BLaER1 treated with 17β-estradiol and CSF1 and Interleukin-3, amounts not matched to agents 10 nM and 100 nM (cell line): ENCODE data around the gene CHST15.
"Not testable (repeated sequence)": the region's sequence is repeated elsewhere in the genome, so short reads cannot be mapped to it uniquely, and the experiment has no call there.

Experiments
- H3K27ac ChIP-seq, 11 experiments: shearing (Covaris generic); formaldehyde crosslinking; 2 replicates each; pipeline ENCODE4 v1.8.1; 2022
- H3K27me3 ChIP-seq, 11 experiments: shearing (Covaris generic); formaldehyde crosslinking; 2 replicates each; pipeline ENCODE4 v1.8.1; 2022
- H3K36me3 ChIP-seq, 11 experiments: shearing (Covaris generic); formaldehyde crosslinking; 2 replicates each; pipeline ENCODE4 v1.8.1; 2022
- H3K4me1 ChIP-seq, 10 experiments: shearing (Covaris generic); formaldehyde crosslinking; 2 replicates each; pipeline ENCODE4 v1.8.1; 2022
- H3K4me2 ChIP-seq, 11 experiments: shearing (Covaris generic); formaldehyde crosslinking; 2 replicates each; pipeline ENCODE4 v1.8.1; 2022
- H3K4me3 ChIP-seq, 10 experiments: shearing (Covaris generic); formaldehyde crosslinking; 2 replicates each; pipeline ENCODE4 v1.8.1; 2022
- H3K9ac ChIP-seq, 11 experiments: shearing (Covaris generic); formaldehyde crosslinking; 2 replicates each; pipeline ENCODE4 v1.8.1; 2022
- H3K9me3 ChIP-seq, 11 experiments: shearing (Covaris generic); formaldehyde crosslinking; replicated peaks in 1 of 11; 2 replicates each; pipeline ENCODE4 v1.8.1; 2022
- H4K20me1 ChIP-seq, 11 experiments: shearing (Covaris generic); formaldehyde crosslinking; 2 replicates each; pipeline ENCODE4 v1.8.1; 2022
- Cebpa-rat ChIP-seq, 11 experiments: shearing (Covaris generic); IDR thresholded peaks; 2 replicates each; pipeline ENCODE4 v1.8.1; 2022

The CHST15 gene

DNA sequence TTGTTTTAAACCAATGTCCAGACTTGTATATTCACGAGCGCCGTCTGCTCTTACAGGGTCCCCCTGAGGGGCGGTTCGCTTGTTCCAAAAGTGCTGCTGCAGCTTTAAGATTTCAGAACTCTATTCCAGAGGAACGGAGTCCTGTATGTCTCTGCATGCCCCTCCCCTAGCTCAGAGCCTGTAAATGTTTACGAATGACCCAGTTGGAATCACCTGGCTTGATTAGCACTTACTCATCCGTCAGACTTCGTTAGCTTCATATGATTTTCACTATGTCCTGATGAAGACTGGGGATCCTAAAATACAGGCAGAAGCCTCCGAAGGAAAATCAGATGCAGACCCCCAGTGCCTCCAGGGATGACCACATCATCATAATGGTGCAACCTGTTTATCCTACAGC lies 4.5 kb upstream of the CHST15 start:
- Histone ChIP-seq H3K27me3 (no peaks in the 10 kb centered on the region), H3K4me1 (peaks cover 19 to 54% (median 27%) of the 10 kb centered on the region in 10 experiments), H3K36me3 (peaks cover 0 to 8% (median 0%) of the 10 kb centered on the region in 11 experiments; a peak in 2 of 22 replicates), H3K9ac (no peak overlapping the region), H3K9me3 (peaks cover 9 to 29% (median 23%) of the 10 kb centered on the region in 11 experiments; a peak in 21 of 22 replicates), H3K27ac (no peak overlapping the region), H3K4me2 (peak overlapping the region in 1 of 11 experiments; percentile 81; a peak in 1 of 22 replicates), H3K4me3 (no peak overlapping the region), H4K20me1 (no peaks in the 10 kb centered on the region)
- no peak for TF ChIP-seq Cebpa-rat (IDR thresholded peaks at IDR 0.05)

DNA sequence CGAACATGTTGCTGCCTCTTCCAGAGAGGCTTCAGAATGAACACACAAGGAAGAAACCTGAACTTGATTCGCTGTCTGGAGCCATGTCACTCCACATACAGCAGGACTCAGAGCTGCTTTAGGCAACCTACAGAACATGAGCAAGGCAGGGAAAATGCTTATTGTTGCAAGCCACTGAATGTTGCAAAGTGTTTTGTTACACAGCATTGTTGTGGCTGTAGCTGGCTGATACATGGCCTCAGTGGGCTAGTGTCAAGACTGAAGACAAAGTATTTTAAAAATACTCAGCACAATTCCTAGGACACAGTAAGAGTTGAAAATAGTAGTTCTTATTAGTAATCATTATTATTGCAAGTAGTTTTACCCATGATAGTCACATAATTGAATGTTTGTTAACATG lies 3.1 kb upstream of the CHST15 start:
- H3K4me3 ChIP-seq = no peak overlapping the region
- H3K27me3 ChIP-seq = no peaks in the 10 kb centered on the region
- TF ChIP-seq Cebpa-rat (IDR thresholded peaks at IDR 0.05) = no peak
- peak overlapping the region in 3 of 11 experiments; percentile 89 to 96 (median 91); a peak in 4 of 22 replicates for H3K4me2 ChIP-seq
- peaks cover 19 to 49% (median 25%) of the 10 kb centered on the region in 10 experiments for H3K4me1 ChIP-seq
- H3K9me3 ChIP-seq = peaks cover 9 to 29% (median 23%) of the 10 kb centered on the region in 11 experiments; a peak in 21 of 22 replicates
- H3K9ac ChIP-seq = no peak overlapping the region
- no peak overlapping the region for H3K27ac ChIP-seq
- peaks cover 0 to 9% (median 0%) of the 10 kb centered on the region in 11 experiments; a peak in 3 of 22 replicates for H3K36me3 ChIP-seq
- peaks cover 1 to 7% (median 5%) of the 10 kb centered on the region in 11 experiments; a peak in 16 of 22 replicates for H4K20me1 ChIP-seq

DNA sequence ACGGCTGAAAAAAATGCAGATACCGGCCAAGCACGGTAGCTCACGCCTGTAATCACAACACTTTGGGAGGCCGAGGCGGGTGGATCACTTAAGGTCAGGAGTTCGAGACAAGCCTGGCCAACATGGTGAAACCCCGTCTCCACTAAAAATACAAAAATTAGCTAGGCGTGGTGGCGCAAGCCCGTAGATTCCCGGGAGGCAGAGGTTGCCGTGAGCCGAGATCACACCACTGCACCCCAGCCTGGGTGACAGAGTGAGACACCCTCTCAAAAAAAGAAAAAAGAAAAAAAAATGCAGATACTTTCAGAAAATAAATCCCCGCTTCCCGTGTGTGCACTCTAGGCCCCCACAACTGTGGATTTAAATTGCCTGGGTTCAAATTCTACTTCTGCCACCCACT lies 2.4 kb upstream of the CHST15 start:
- Histone ChIP-seq H3K36me3 (peaks cover 0 to 16% (median 0%) of the 10 kb centered on the region in 11 experiments; a peak in 8 of 22 replicates), H3K4me2 (peak overlapping the region; percentile 87 to 98 (median 96); a peak in 21 of 22 replicates), H4K20me1 (peaks cover 8 to 14% (median 11%) of the 10 kb centered on the region in 11 experiments; a peak in 19 of 22 replicates), H3K9ac (peak overlapping the region in 1 of 11 experiments; percentile 97; a peak in 2 of 22 replicates), H3K4me1 (peaks cover 25 to 49% (median 27%) of the 10 kb centered on the region in 10 experiments), H3K9me3 (peaks cover 9 to 22% (median 16%) of the 10 kb centered on the region in 11 experiments; a peak in 21 of 22 replicates)
- not testable (repeated sequence) for H3K27me3 ChIP-seq, H3K27ac ChIP-seq, H3K4me3 ChIP-seq

DNA sequence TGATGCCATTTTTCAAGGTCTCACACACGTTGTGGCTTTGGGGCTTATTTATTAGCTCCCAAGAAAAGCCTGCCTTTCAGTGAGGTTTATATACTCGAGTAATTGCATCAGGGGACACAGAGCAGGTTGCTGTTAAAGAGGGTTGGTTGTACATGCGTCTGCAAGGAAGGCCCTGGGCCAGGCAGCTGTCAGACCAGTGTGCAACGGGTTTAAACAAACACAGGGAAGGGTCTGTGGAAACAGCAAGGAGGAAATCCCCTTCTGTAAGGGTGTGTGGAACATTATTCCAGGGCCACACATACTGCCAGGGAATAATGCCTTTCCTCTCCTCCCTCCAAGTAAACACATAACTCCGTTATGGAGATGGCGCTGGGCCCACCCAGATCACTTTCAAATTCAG lies 1.7 kb upstream of the CHST15 start:
- peaks cover 0 to 23% (median 5%) of the 10 kb centered on the region in 11 experiments; a peak in 10 of 22 replicates for H3K36me3 ChIP-seq
- H3K4me2 ChIP-seq = peak overlapping the region; percentile 87 to 98 (median 96)

GRCh38 chr10:124094419-124094785 lies 1.0 kb upstream of the CHST15 start:
- peaks cover 0 to 9% (median 6%) of the 10 kb centered on the region in 11 experiments; a peak in 15 of 22 replicates for H3K9me3 ChIP-seq
- H3K4me3 ChIP-seq = peak overlapping the region; percentile 83 to 100 (median 90)
- H3K27me3 ChIP-seq = no peaks in the 10 kb centered on the region
- peaks cover 22 to 28% (median 25%) of the 10 kb centered on the region in 11 experiments for H4K20me1 ChIP-seq
- H3K27ac ChIP-seq = peak overlapping the region; percentile 94 to 99 (median 98)
- peak overlapping the region; percentile 87 to 98 (median 96) for H3K4me2 ChIP-seq
- peaks cover 0 to 30% (median 12%) of the 10 kb centered on the region in 11 experiments; a peak in 13 of 22 replicates for H3K36me3 ChIP-seq
- no peak for TF ChIP-seq Cebpa-rat (IDR thresholded peaks at IDR 0.05)
- peaks cover 38 to 51% (median 40%) of the 10 kb centered on the region in 10 experiments for H3K4me1 ChIP-seq
- peak overlapping the region; percentile 95 to 99 (median 97) for H3K9ac ChIP-seq

More for the DNA sequence above, 1.7 kb upstream of the CHST15 start:
- TF ChIP-seq Cebpa-rat (IDR thresholded peaks at IDR 0.05) = no peak
- peaks cover 32 to 51% (median 34%) of the 10 kb centered on the region in 10 experiments for H3K4me1 ChIP-seq
- peaks cover 4 to 15% (median 11%) of the 10 kb centered on the region in 11 experiments; a peak in 21 of 22 replicates for H3K9me3 ChIP-seq
- peak overlapping the region in 8 of 10 experiments; percentile 88 to 100 (median 92); a peak in 14 of 20 replicates for H3K4me3 ChIP-seq
- H3K9ac ChIP-seq = peak overlapping the region in 10 of 11 experiments; percentile 95 to 99 (median 97); a peak in 17 of 22 replicates
- peaks cover 15 to 21% (median 18%) of the 10 kb centered on the region in 11 experiments; a peak in 20 of 22 replicates for H4K20me1 ChIP-seq
- H3K27ac ChIP-seq = peak overlapping the region in 6 of 11 experiments; percentile 94 to 99 (median 98); a peak in 10 of 22 replicates
- no peaks in the 10 kb centered on the region for H3K27me3 ChIP-seq

GRCh38 chr10:124093774-124094418 lies 498 bp upstream of the CHST15 start:
- Histone ChIP-seq H3K4me2 (peak overlapping the region; percentile 87 to 98 (median 96)), H3K4me3 (peak overlapping the region; percentile 83 to 100 (median 90)), H3K36me3 (peaks cover 0 to 35% (median 17%) of the 10 kb centered on the region in 11 experiments; a peak in 15 of 22 replicates), H3K27ac (peak overlapping the region; percentile 94 to 99 (median 98)), H3K4me1 (peaks cover 41 to 51% (median 45%) of the 10 kb centered on the region in 10 experiments), H4K20me1 (peaks cover 27 to 33% (median 30%) of the 10 kb centered on the region in 11 experiments), H3K9ac (peak overlapping the region; percentile 95 to 99 (median 97))
- not testable (repeated sequence) for H3K9me3 ChIP-seq, H3K27me3 ChIP-seq

GRCh38 chr10:124092250-124092859 lies 1.0 kb downstream of the CHST15 start:
- Histone ChIP-seq H3K9ac (peak overlapping the region; percentile 95 to 99 (median 97)), H3K4me2 (peak overlapping the region; percentile 93 to 100 (median 97)), H3K27me3 (no peaks in the 10 kb centered on the region), H3K9me3 (peaks cover 0 to 9% (median 6%) of the 10 kb centered on the region in 11 experiments; a peak in 15 of 22 replicates), H3K4me1 (peaks cover 48 to 66% (median 59%) of the 10 kb centered on the region in 10 experiments), H3K4me3 (peak overlapping the region; percentile 83 to 100 (median 90)), H3K36me3 (peaks cover 0 to 48% (median 27%) of the 10 kb centered on the region in 11 experiments; a peak in 17 of 22 replicates), H4K20me1 (peaks cover 40 to 48% (median 43%) of the 10 kb centered on the region in 11 experiments), H3K27ac (peak overlapping the region; percentile 94 to 99 (median 98))
- TF ChIP-seq Cebpa-rat (IDR thresholded peaks at IDR 0.05) = no peak

GRCh38 chr10:124091646-124092249 lies 1.6 kb downstream of the CHST15 start:
- peaks cover 54 to 72% (median 65%) of the 10 kb centered on the region in 10 experiments for H3K4me1 ChIP-seq
- no peaks in the 10 kb centered on the region for H3K27me3 ChIP-seq
- H3K4me3 ChIP-seq = peak overlapping the region; percentile 83 to 100 (median 90)
- H4K20me1 ChIP-seq = peaks cover 41 to 54% (median 48%) of the 10 kb centered on the region in 11 experiments
- H3K9me3 ChIP-seq = peaks cover 0 to 8% (median 6%) of the 10 kb centered on the region in 11 experiments; a peak in 15 of 22 replicates
- H3K27ac ChIP-seq = peak overlapping the region; percentile 83 to 99 (median 98)
- peak overlapping the region; percentile 95 to 99 (median 97) for H3K9ac ChIP-seq
- peak overlapping the region; percentile 91 to 100 (median 97) for H3K4me2 ChIP-seq
- TF ChIP-seq Cebpa-rat (IDR thresholded peaks at IDR 0.05) = peak in 4 of 11 experiments; percentile 19 to 60 (median 50); a peak in 4 of 22 replicates
- H3K36me3 ChIP-seq = peaks cover 0 to 54% (median 27%) of the 10 kb centered on the region in 11 experiments; a peak in 17 of 22 replicates
